ENCODE measurements around the gene PDCD2.

GRCh38 chr6:170572704-170573466 lies 11.6 kb downstream of the PDCD2 start:
- TF ChIP-seq CTCF (optimal IDR thresholded peaks at IDR 0.05 in 1 of 3, IDR thresholded peaks at IDR 0.05 in 1 of 3, conservative IDR thresholded peaks at IDR 0.05 in 1 of 3; ENCODE audit: extremely low read depth in 1 of 3, insufficient read depth in 2 of 3, low read length in 3 of 3) (no peak), EZH2 (IDR thresholded peaks at IDR 0.05; ENCODE audit: low read length) (no peak)

All from keratinocyte (primary cell).